SK-N-SH (cell line): ENCODE results near the gene CLDN3. TPM values are rescaled to one million over a fixed set of nuclear protein-coding genes. Genes with fewer than 3 reads are reported as not detected.

Experiments used
- CTCF ChIA-PET: fragments of 300-600, 350-600 bp; formaldehyde crosslinking; extraction: SDS; loops from one replicate; lab custom pipeline; 2021; lab: Yijun Ruan, JAX
- POLR2A ChIA-PET: fragments of 350-600 bp; sonication (Branson Sonifier 250); formaldehyde crosslinking; extraction: SDS; loops from one replicate; lab custom pipeline; 2020; ENCODE audit warnings: antibody characterized with exemption, inconsistent platforms; lab: Yijun Ruan, JAX
- DNase-seq: peaks from one replicate; pipeline ENCODE4 v3.0.0; 2012
- H2AFZ ChIP-seq: fragments of 200-600 bp; sonication (generic); 2 replicates; pipeline ENCODE4 v1.8.1; 2016; ENCODE audit warnings: antibody characterized with exemption, mild to moderate bottlenecking, low read depth
- H3F3A ChIP-seq: fragments of 200-600 bp; sonication (generic); replicated peaks from 2 replicates; pipeline ENCODE3; 2016; ENCODE audit warnings: antibody characterized with exemption, mild to moderate bottlenecking; ENCODE audit not compliant: insufficient read depth
- H3K27ac ChIP-seq, 2 experiments: fragments of 200-500 bp in 1 of 2; fragments of 200-600 bp in 1 of 2; sonication (Bioruptor generic) in 1 of 2; sonication (generic), shearing (Covaris generic) in 1 of 2; 2 replicates each; pipeline versions ENCODE4 v1.5.1 to v1.6.1; 2014 to 2016; ENCODE audit warnings: low read depth in 2 of 2, inconsistent platforms in 1 of 2, low read length in 1 of 2, mild to moderate bottlenecking in 1 of 2, mixed read lengths in 1 of 2
- H3K27me3 ChIP-seq: fragments of 200-600 bp; sonication (generic), shearing (Covaris generic); 2 replicates; pipeline ENCODE4 v1.6.1; 2016; ENCODE audit warnings: mixed run types; ENCODE audit not compliant: insufficient read depth
- H3K36me3 ChIP-seq, 2 experiments: fragments of 200-500 bp in 1 of 2; fragments of 200-600 bp in 1 of 2; sonication (Bioruptor generic) in 1 of 2; sonication (generic) in 1 of 2; replicated peaks in 1 of 2; 2 replicates each; pipeline versions ENCODE3 to v1.5.1; 2014 to 2016; ENCODE audit warnings: low read length in 1 of 2, mild to moderate bottlenecking in 1 of 2; ENCODE audit not compliant: insufficient read depth in 2 of 2, control insufficient read depth in 1 of 2
- H3K4me1 ChIP-seq, 2 experiments: fragments of 200-500 bp in 1 of 2; fragments of 200-600 bp in 1 of 2; sonication (Bioruptor generic) in 1 of 2; sonication (generic), shearing (Covaris generic) in 1 of 2; 2 replicates each; pipeline versions ENCODE4 v1.5.1 to v1.6.1; 2014 to 2016; ENCODE audit warnings: low read depth in 1 of 2, low read length in 1 of 2, mixed run types in 1 of 2; ENCODE audit not compliant: insufficient read depth in 2 of 2, control insufficient read depth in 1 of 2
- H3K4me2 ChIP-seq: fragments of 200-600 bp; sonication (generic), shearing (Covaris generic); 2 replicates; pipeline ENCODE4 v1.6.1; 2017; ENCODE audit warnings: mixed run types
- H3K4me3 ChIP-seq, 2 experiments: fragments of 200-500 bp in 1 of 2; fragments of 200-600 bp in 1 of 2; sonication (Bioruptor generic) in 1 of 2; sonication (generic), shearing (Covaris generic) in 1 of 2; 2 replicates each; pipeline versions ENCODE4 v1.5.1 to v1.8.1; 2014 to 2016; ENCODE audit warnings: low read depth in 2 of 2, inconsistent platforms in 1 of 2, low read length in 1 of 2, mild to moderate bottlenecking in 1 of 2, mixed read lengths in 1 of 2, moderate library complexity in 1 of 2
- H3K79me2 ChIP-seq: fragments of 200-600 bp; sonication (generic); 2 replicates; pipeline ENCODE4 v1.8.1; 2017; ENCODE audit warnings: mild to moderate bottlenecking; ENCODE audit not compliant: insufficient read depth
- H3K9ac ChIP-seq: fragments of 200-600 bp; sonication (generic); 2 replicates; pipeline ENCODE4 v1.6.1; 2017; ENCODE audit warnings: mixed run types
- H3K9me2 ChIP-seq: fragments of 200-600 bp; sonication (generic); 2 replicates; pipeline ENCODE4 v1.6.1; 2017; ENCODE audit warnings: mixed run types
- H3K9me3 ChIP-seq: fragments of 200-600 bp; sonication (generic); 2 replicates; pipeline ENCODE4 v1.6.1; 2017; ENCODE audit warnings: mixed run types, mild to moderate bottlenecking, moderate library complexity
- H4K20me1 ChIP-seq: fragments of 200-600 bp; sonication (generic); 2 replicates; pipeline ENCODE4 v1.6.1; 2017; ENCODE audit warnings: mild to moderate bottlenecking, mixed run types; ENCODE audit not compliant: insufficient read depth
- ELF1 ChIP-seq: IDR thresholded peaks from 2 replicates; pipeline ENCODE4 v1.4.0; 2012
- EZH2phosphoT487 ChIP-seq: fragments of 200-600 bp; sonication (generic); IDR thresholded peaks from 2 replicates; pipeline ENCODE4 v1.6.1; 2017; ENCODE audit warnings: low read depth, mixed run types, mild to moderate bottlenecking, antibody characterized with exemption, moderate library complexity, borderline replicate concordance
- FOXJ3 ChIP-seq: sonication (generic); formaldehyde crosslinking; IDR thresholded peaks from 2 replicates; pipeline ENCODE4 v1.5.1; 2020; ENCODE audit warnings: mild to moderate bottlenecking, missing genetic modification reagents
- FOXM1 ChIP-seq: IDR thresholded peaks from 2 replicates; pipeline ENCODE4 v1.4.0; 2012; ENCODE audit warnings: low read depth, mild to moderate bottlenecking
- GATA2 ChIP-seq: sonication (generic); formaldehyde crosslinking; IDR thresholded peaks from 2 replicates; pipeline ENCODE4 v1.5.0; 2020; ENCODE audit warnings: mild to moderate bottlenecking, missing genetic modification reagents
- MEF2A ChIP-seq: IDR thresholded peaks from 2 replicates; pipeline ENCODE4 v1.4.0; 2012; ENCODE audit warnings: low read depth, borderline replicate concordance
- NFIC ChIP-seq: IDR thresholded peaks from 2 replicates; pipeline ENCODE4 v1.4.0; 2012; ENCODE audit warnings: borderline replicate concordance
- NRF1 ChIP-seq: IDR thresholded peaks from 2 replicates; pipeline ENCODE4 v1.6.1; 2012; ENCODE audit warnings: low read depth, mild to moderate bottlenecking, low read length
- PBX3 ChIP-seq: IDR thresholded peaks from 2 replicates; pipeline ENCODE4; 2012
- POLR2AphosphoS5 ChIP-seq: IDR thresholded peaks from 2 replicates; pipeline ENCODE4 v1.6.1; 2012; ENCODE audit warnings: low read depth, low read length
- RAD21 ChIP-seq: IDR thresholded peaks from 2 replicates; pipeline ENCODE4 v1.6.1; 2012; ENCODE audit warnings: mild to moderate bottlenecking, low read length
- RCOR1 ChIP-seq: fragments of 150-350 bp; IDR thresholded peaks from 2 replicates; pipeline ENCODE4 v1.6.1; 2017; ENCODE audit warnings: antibody characterized with exemption, low read length
- RXRA ChIP-seq: IDR thresholded peaks from 2 replicates; pipeline ENCODE4 v1.4.0; 2012; ENCODE audit warnings: low read depth, mild to moderate bottlenecking, borderline replicate concordance
- SIN3A ChIP-seq: IDR thresholded peaks from 2 replicates; pipeline ENCODE4 v1.6.1; 2012; ENCODE audit warnings: low read depth, mild to moderate bottlenecking, low read length, moderate library complexity, borderline replicate concordance
- SMC3 ChIP-seq: IDR thresholded peaks from 2 replicates; pipeline ENCODE4 v1.6.1; 2012; ENCODE audit warnings: low read depth, low read length, improper control_type of control experiment
- USF1 ChIP-seq: IDR thresholded peaks from 2 replicates; pipeline ENCODE4 v1.4.0; 2012; ENCODE audit warnings: low read depth, borderline replicate concordance
- YY1 ChIP-seq: IDR thresholded peaks from 2 replicates; pipeline ENCODE4 v1.4.0; 2012; ENCODE audit warnings: low read depth, mild to moderate bottlenecking
- WGBS: methylation state at CpG from one replicate; pipeline ENCODE4 v1.1.6; 2017; ENCODE audit warnings: low lambda C conversion rate; 5-methylcytosine and 5-hydroxymethylcytosine counted together
- polyA plus RNA-seq, 3 experiments: library from polyadenylated mRNA; depleted of rRNA; stranded (reverse); fragments of >200 nt; gene quantifications; 2 replicates each; pipeline ENCODE4 v1.2.3, GENCODE V29; 2012
- TF ChIP-seq, protein P1 (sequence below): fragments of 150-350 bp; IDR thresholded peaks from 2 replicates; pipeline ENCODE4 v1.6.1; 2016; ENCODE audit warnings: mild to moderate bottlenecking, low read depth, low read length
- TF ChIP-seq, protein P2 (sequence below): IDR thresholded peaks from 2 replicates; pipeline ENCODE4 v1.6.1; 2012; ENCODE audit warnings: mild to moderate bottlenecking, low read depth, low read length, moderate library complexity
- TF ChIP-seq, protein P3 (sequence below): fragments of 150-350 bp; IDR thresholded peaks from 2 replicates; pipeline ENCODE4 v1.6.1; 2017; ENCODE audit warnings: antibody characterized with exemption, low read length, low read depth, borderline replicate concordance

Gene CLDN3
- polyA plus RNA-seq, 1 of the 3 experiments (the other 2 are of a cell fraction), result 0.08 TPM

- no peaks in the 10 kb centered on the region for H3K4me1 ChIP-seq
- H3K9me2 ChIP-seq, result no peaks in the 10 kb centered on the region
- H4K20me1 ChIP-seq, result no peaks in the 10 kb centered on the region
- H3K79me2 ChIP-seq, result no peaks in the 10 kb centered on the region
- POLR2A ChIA-PET, result no interaction called here
- WGBS, result 76% methylated on average over 4 of the region's 4 CpGs
- CTCF ChIA-PET, result interaction anchor here (1.6 kb wide), 1 partner anchor 196 kb away, joined by 5 read pairs; no protein-coding TSS in a partner anchor
- H2AFZ ChIP-seq, result no peak overlapping the region
- DNase-seq, result no peak
- H3K27ac ChIP-seq, result no peak overlapping the region
- H3K4me3 ChIP-seq, result no peak overlapping the region
- no peak overlapping the region for H3K9ac ChIP-seq
- TF ChIP-seq POLR2AphosphoS5, result no peak
- H3K27me3 ChIP-seq, result no peaks in the 10 kb centered on the region
- no peaks in the 10 kb centered on the region for H3K9me3 ChIP-seq
- no peaks in the 10 kb centered on the region for H3K36me3 ChIP-seq
- H3K4me2 ChIP-seq, result no peak overlapping the region
- peaks cover 5% of the 10 kb centered on the region for H3F3A ChIP-seq
Measured at GRCh38 chr7:73802459-73802858, 32.4 kb upstream of the CLDN3 start.

- CTCF ChIA-PET, result interaction anchor here (1.6 kb wide), 1 partner anchor 195 kb away, joined by 5 read pairs; no protein-coding TSS in a partner anchor
- POLR2A ChIA-PET, result no interaction called here
Measured at GRCh38 chr7:73801577-73801976, 31.5 kb upstream of the CLDN3 start.

More at GRCh38 chr7:73801577-73801976, 31.5 kb upstream of the CLDN3 start:
- Histone ChIP-seq H3K27me3 (no peaks in the 10 kb centered on the region), H3K36me3 (no peaks in the 10 kb centered on the region), H3K79me2 (no peaks in the 10 kb centered on the region), H3K4me3 (no peak overlapping the region), H3F3A (peaks cover 5% of the 10 kb centered on the region), H3K4me1 (no peaks in the 10 kb centered on the region), H3K9me3 (no peaks in the 10 kb centered on the region), H3K27ac (no peak overlapping the region), H3K9ac (no peak overlapping the region), H2AFZ (no peak overlapping the region; the same call in 1 of the 2 replicates), H3K4me2 (no peak overlapping the region), H4K20me1 (no peaks in the 10 kb centered on the region), H3K9me2 (no peaks in the 10 kb centered on the region)
- DNase-seq, result no peak
- TF ChIP-seq, protein P1, sequence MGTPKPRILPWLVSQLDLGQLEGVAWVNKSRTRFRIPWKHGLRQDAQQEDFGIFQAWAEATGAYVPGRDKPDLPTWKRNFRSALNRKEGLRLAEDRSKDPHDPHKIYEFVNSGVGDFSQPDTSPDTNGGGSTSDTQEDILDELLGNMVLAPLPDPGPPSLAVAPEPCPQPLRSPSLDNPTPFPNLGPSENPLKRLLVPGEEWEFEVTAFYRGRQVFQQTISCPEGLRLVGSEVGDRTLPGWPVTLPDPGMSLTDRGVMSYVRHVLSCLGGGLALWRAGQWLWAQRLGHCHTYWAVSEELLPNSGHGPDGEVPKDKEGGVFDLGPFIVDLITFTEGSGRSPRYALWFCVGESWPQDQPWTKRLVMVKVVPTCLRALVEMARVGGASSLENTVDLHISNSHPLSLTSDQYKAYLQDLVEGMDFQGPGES, result no peak
- no peak for TF ChIP-seq NFIC
- TF ChIP-seq FOXJ3 (CRISPR knock-in tag), result no peak
- no peak for TF ChIP-seq EZH2phosphoT487
- no peak for TF ChIP-seq POLR2AphosphoS5
- TF ChIP-seq FOXM1, result no peak
- TF ChIP-seq GATA2 (CRISPR knock-in tag), result no peak
- TF ChIP-seq ELF1, result no peak
- TF ChIP-seq YY1, result no peak
- no peak for TF ChIP-seq RCOR1
- no peak for TF ChIP-seq RAD21
- no peak for TF ChIP-seq MEF2A
- no peak for TF ChIP-seq NRF1
- no peak for TF ChIP-seq SMC3
- TF ChIP-seq USF1, result no peak
- TF ChIP-seq, protein P2, sequence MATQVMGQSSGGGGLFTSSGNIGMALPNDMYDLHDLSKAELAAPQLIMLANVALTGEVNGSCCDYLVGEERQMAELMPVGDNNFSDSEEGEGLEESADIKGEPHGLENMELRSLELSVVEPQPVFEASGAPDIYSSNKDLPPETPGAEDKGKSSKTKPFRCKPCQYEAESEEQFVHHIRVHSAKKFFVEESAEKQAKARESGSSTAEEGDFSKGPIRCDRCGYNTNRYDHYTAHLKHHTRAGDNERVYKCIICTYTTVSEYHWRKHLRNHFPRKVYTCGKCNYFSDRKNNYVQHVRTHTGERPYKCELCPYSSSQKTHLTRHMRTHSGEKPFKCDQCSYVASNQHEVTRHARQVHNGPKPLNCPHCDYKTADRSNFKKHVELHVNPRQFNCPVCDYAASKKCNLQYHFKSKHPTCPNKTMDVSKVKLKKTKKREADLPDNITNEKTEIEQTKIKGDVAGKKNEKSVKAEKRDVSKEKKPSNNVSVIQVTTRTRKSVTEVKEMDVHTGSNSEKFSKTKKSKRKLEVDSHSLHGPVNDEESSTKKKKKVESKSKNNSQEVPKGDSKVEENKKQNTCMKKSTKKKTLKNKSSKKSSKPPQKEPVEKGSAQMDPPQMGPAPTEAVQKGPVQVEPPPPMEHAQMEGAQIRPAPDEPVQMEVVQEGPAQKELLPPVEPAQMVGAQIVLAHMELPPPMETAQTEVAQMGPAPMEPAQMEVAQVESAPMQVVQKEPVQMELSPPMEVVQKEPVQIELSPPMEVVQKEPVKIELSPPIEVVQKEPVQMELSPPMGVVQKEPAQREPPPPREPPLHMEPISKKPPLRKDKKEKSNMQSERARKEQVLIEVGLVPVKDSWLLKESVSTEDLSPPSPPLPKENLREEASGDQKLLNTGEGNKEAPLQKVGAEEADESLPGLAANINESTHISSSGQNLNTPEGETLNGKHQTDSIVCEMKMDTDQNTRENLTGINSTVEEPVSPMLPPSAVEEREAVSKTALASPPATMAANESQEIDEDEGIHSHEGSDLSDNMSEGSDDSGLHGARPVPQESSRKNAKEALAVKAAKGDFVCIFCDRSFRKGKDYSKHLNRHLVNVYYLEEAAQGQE, result no peak
- TF ChIP-seq RXRA, result no peak
- TF ChIP-seq PBX3, result no peak
- TF ChIP-seq SIN3A, result no peak
- TF ChIP-seq, protein P3, sequence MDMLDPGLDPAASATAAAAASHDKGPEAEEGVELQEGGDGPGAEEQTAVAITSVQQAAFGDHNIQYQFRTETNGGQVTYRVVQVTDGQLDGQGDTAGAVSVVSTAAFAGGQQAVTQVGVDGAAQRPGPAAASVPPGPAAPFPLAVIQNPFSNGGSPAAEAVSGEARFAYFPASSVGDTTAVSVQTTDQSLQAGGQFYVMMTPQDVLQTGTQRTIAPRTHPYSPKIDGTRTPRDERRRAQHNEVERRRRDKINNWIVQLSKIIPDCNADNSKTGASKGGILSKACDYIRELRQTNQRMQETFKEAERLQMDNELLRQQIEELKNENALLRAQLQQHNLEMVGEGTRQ, result no peak
- 83% methylated on average over 1 of the region's 1 CpG for WGBS
